Measurements from ENCODE around the gene FREY1.

DNA sequence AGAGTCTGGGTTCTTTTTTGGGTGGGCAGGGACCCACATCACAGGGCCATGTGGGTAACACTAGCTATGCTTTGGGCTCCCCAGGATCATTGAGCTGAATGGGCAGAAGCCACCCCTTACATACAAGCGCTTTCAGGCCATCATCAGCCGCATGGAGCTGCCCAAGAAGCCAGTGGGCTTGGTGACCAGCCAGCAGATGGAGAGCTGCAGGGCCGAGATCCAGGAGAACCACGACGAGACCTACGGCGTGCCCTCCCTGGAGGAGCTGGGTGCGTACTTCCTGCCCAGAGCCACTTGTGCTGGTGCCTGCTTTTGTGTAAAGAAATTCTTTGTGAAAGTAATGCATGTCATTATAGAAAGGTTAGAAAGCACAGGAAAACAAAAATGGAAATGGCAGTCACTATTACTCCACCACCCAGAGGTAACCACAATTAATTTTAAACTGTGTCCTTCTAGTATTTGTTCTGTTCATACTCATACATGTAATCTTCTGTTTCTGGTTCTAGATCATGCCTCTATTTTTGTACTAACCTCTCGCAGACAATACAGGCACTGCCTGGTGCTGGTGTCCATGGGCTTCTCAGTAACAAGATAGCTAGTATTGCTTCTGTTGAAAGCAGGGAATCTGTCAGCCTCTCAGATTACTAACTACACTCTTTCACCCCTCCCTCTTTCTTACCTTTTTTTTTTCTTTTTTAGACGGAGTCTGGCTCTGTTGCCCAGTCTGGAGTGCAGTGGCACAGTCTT lies 46.1 kb downstream of the FREY1 start:
- TF ChIP-seq POLR2AphosphoS5 (IDR thresholded peaks at IDR 0.05; ENCODE audit: low read depth, low read length) (no peak), FOXP2 (optimal IDR thresholded peaks at IDR 0.05; ENCODE audit: borderline replicate concordance, extremely low read depth, extremely low read length, insufficient read depth) (no peak)
- TF ChIP-seq, protein P1, sequence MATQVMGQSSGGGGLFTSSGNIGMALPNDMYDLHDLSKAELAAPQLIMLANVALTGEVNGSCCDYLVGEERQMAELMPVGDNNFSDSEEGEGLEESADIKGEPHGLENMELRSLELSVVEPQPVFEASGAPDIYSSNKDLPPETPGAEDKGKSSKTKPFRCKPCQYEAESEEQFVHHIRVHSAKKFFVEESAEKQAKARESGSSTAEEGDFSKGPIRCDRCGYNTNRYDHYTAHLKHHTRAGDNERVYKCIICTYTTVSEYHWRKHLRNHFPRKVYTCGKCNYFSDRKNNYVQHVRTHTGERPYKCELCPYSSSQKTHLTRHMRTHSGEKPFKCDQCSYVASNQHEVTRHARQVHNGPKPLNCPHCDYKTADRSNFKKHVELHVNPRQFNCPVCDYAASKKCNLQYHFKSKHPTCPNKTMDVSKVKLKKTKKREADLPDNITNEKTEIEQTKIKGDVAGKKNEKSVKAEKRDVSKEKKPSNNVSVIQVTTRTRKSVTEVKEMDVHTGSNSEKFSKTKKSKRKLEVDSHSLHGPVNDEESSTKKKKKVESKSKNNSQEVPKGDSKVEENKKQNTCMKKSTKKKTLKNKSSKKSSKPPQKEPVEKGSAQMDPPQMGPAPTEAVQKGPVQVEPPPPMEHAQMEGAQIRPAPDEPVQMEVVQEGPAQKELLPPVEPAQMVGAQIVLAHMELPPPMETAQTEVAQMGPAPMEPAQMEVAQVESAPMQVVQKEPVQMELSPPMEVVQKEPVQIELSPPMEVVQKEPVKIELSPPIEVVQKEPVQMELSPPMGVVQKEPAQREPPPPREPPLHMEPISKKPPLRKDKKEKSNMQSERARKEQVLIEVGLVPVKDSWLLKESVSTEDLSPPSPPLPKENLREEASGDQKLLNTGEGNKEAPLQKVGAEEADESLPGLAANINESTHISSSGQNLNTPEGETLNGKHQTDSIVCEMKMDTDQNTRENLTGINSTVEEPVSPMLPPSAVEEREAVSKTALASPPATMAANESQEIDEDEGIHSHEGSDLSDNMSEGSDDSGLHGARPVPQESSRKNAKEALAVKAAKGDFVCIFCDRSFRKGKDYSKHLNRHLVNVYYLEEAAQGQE (IDR thresholded peaks at IDR 0.05; ENCODE audit: insufficient read depth in 1 of 2, low read depth in 2 of 2, low read length in 2 of 2), result no peak
